Motor neuron (in vitro differentiated cells): ENCODE data around the gene TBL2. TPM values are rescaled to one million over a fixed set of nuclear protein-coding genes. Genes with fewer than 3 reads are reported as not detected.
A peak's percentile ranks its signal among the peaks of the same experiment; 100 is the strongest.
"Not testable (repeated sequence)": the region's sequence is repeated elsewhere in the genome, so short reads cannot be mapped to it uniquely, and the experiment has no call there.

Experiments used
- ATAC-seq, 8 experiments: fragments of 200-7000 bp; cut with Tn5 transposase; replicated peaks in 6 of 8; 2 replicates each; pipeline ENCODE4 v1.8.0; 2021; ENCODE audit warnings: mild to moderate bottlenecking in 8 of 8, moderate library complexity in 8 of 8
- H3K27ac ChIP-seq, 2 donors: fragments of 250-450 bp; sonication (Bioruptor Pico); 2 replicates each; pipeline ENCODE4 v1.9.0; 2021; ENCODE audit warnings: antibody characterized with exemption in 2 of 2, mild to moderate bottlenecking in 2 of 2, moderate library complexity in 1 of 2
- H3K4me1 ChIP-seq, 2 donors: fragments of 250-450 bp; sonication (Bioruptor Pico); replicated peaks in 1 of 2; 2 replicates each; pipeline ENCODE4 v1.6.1; 2021; ENCODE audit warnings: antibody characterized with exemption in 2 of 2, mild to moderate bottlenecking in 2 of 2, moderate library complexity in 1 of 2
- H3K4me3 ChIP-seq, 5 donors: fragments of 250-450 bp; sonication (Bioruptor Pico); 2 replicates each; pipeline ENCODE4 v1.9.0; 2021; ENCODE audit warnings: antibody characterized with exemption in 5 of 5, mild to moderate bottlenecking in 5 of 5, moderate library complexity in 4 of 5
- WGBS, 10 experiments: fragments of 450-650 bp; shearing (Covaris generic); methylation state at CpG; one replicate each; pipeline ENCODE4 v1.0.0; 2022; 5-methylcytosine and 5-hydroxymethylcytosine counted together
- in situ Hi-C, 9 experiments: fragments of 400-800 bp; cut with MboI; loops; one replicate each; pipeline ENCODE4 v1.15.0; 2021; ENCODE audit warnings: low sequenced_read_pairs in 9 of 9, low pct_unique_long_range_greater_than_20kb in 2 of 9; ENCODE audit not compliant: unreplicated experiment in 9 of 9
- total RNA-seq, 8 experiments: library from RNA; unstranded; fragments of 300-600 nt; gene quantifications; 2 replicates each; pipeline versions ENCODE4 v1.2.3 to v1.2.4, GENCODE V29; 2022

The TBL2 gene
- 10 to 100 TPM; 34.7 to 52.4 (median 38.1) TPM for total RNA-seq

DNA sequence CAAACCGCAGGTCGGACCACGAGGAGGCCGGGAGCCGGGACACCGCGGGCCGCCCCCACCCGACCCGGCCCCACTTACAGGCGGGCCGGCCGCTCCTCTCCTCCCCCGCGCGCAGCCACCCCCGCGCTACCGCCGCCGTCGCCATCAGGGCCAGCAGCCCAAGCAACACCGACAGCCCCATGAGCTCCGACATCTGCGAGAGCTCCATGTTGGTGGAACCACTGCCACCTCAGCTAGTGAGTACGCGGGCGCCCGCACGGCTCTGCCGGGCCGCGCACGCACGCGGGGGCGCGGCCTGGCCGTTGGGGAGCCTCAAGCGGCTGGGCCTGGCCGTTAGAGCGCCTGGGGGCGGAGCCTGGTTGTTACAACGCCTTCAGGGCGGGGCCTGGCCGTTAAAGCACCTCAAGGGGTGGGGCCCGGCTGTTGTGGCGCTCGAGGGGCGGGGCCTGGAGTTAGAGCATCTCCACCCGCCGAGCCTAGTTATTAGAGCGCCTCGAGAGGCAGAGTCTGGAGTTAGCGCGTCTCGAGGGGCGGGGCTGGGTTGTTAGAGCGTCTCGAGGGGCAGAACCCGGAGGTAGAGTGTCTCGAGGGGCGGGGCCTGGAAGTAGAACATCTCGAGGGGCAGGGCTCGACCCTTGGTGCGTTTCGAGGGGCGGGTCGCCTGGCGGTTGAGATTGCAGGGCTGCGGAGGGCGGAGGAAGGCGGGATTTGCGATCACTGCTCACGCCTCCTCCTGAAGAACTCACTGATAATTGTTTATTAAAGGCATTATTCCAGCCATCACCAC, at the start of gene TBL2:
Gene TBL2 (minus strand): TSS at position 238 of the 787 bp plus-strand sequence. CDS start 30 bp downstream, at position 208.
- in situ Hi-C loops = no loop called here
- peaks cover 12 to 16% of the 10 kb centered on the region in 2 donors for H3K4me1 ChIP-seq
- H3K4me3 ChIP-seq = peak within 1 kb of the TSS; percentile 65 to 99 (median 89)
- peak; percentile 84 to 92 (median 88) for ATAC-seq
- WGBS, 10 experiments = 0% methylated on average over 5 to 6 of the region's 75 CpGs; no CpG with 5 or more reads in 8 of the 10 experiments
- H3K27ac ChIP-seq = peak within 1 kb of the TSS; percentile 84 to 97

GRCh38 chr7:73626814-73627213, 48.4 kb upstream of the TBL2 start:
- Histone ChIP-seq H3K4me1 (peaks cover 0 to 10% of the 10 kb centered on the region in 2 donors), H3K27ac (no peak overlapping the region), H3K4me3 (no peak overlapping the region)
- in situ Hi-C loops = loop anchor here in 1 of 9 experiments (25.0 kb wide), 1 partner anchor 90 kb away; no protein-coding TSS in a partner anchor
- WGBS, 10 experiments = 0 to 29% (median 16%) methylated on average over 1 to 3 of the region's 3 CpGs; no CpG with 5 or more reads in 6 of the 10 experiments
- peak in 1 of 8 experiments; percentile 9 for ATAC-seq

DNA sequence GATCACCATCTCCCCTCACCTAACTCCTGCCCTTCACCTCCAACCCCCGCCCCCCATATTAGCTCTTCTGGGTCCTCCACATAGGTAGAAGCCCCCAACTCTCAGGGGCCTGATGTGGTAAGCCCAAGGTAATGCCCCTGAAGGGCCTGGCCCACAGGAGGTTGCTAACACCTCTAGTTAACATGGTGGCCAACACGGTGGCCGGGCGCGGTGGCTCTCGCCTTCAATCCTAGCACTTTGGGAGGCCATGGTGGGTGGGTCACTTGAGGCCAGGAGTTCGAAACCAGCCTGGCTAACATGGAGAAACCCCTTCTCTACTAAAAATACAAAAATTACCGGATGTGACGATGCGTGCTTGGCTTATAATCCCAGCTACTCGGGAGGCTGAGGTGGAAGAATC, 46.9 kb upstream of the TBL2 start:
- 50 to 100% (median 100%) methylated on average over 1 to 7 of the region's 11 CpGs; no CpG with 5 or more reads in 5 of the 10 experiments for WGBS, 10 experiments
- H3K27ac ChIP-seq = no peak overlapping the region
- in situ Hi-C loops = loop anchor here in 1 of 9 experiments (25.0 kb wide), 1 partner anchor 88 kb away; no protein-coding TSS in a partner anchor
- H3K4me1 ChIP-seq = peaks cover 0 to 10% of the 10 kb centered on the region in 2 donors
- H3K4me3 ChIP-seq = no peak overlapping the region
- no peak for ATAC-seq

GRCh38 chr7:73624669-73625001, 46.3 kb upstream of the TBL2 start:
- WGBS, 10 experiments = 20 to 66% (median 60%) methylated on average over 1 to 6 of the region's 9 CpGs; no CpG with 5 or more reads in 5 of the 10 experiments
- peak overlapping the region; percentile 42 to 84 (median 62) for H3K4me3 ChIP-seq
- ATAC-seq = no peak
- peaks cover 0 to 10% of the 10 kb centered on the region in 2 donors for H3K4me1 ChIP-seq
- in situ Hi-C loops = loop anchor here in 3 of 9 experiments (25.0 kb wide), 2 partner anchors 87 to 238 kb away; partner anchors contain the start of gene TMEM270 (in 2 of the 3)
- no peak overlapping the region for H3K27ac ChIP-seq

DNA sequence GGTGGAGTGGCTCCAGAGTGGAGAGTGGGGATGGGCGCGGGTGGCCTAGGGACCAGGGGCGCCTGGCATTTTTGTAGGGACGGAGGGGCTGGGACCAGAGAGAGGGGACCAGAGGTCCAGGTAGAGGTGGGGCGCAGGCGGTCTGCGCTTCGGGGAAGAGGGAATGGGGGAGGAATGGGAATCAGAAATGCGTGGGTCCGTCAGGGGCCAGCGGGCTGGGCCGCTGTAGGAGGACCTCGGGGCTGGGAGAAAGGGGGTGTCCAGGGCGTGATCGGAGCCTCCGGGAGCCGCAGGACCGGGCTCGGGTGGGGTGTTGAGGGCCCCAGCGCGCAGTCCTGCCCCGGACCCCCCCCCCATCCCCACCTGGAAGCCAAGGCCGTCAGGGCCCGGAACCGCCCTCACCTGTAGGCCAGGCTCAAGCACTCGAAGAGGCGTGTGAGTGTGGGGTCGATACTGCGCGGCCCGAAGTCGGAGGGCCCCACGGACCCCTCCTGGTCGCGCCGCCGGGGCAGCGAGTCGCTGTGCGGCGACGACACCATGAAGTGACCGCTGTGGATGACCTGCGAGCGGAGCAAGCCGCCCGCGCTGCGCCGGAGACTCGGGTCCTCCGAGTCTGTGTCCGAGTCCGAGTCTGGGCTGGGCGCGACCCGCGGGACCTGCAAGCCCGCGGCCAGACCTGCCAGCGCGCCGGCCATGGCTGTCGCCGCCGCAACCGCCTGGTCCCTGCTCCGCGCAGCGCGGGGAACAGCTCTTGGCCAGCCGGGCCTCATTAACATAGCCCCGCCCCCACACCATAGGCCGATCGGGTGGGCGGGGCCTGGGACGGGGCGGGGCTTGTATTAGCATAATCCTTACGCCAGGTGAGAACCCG, 45.7 kb upstream of the TBL2 start, which contains the start of gene MLXIPL:
Gene MLXIPL (minus strand): TSS at position 725 of the 871 bp plus-strand sequence. CDS start 30 bp downstream, at position 695.
- in situ Hi-C loops = loop anchor here in 2 of 9 experiments (25.0 kb wide), 1 partner anchor 238 kb away; the partner anchor contains the start of gene TMEM270 (in 2 of the 2)
- H3K27ac ChIP-seq = no peak within 1 kb of the TSS
- 20% methylated on average over 2 of the region's 80 CpGs; no CpG with 5 or more reads in 9 of the 10 experiments for WGBS, 10 experiments
- peaks cover 0 to 10% of the 10 kb centered on the region in 2 donors for H3K4me1 ChIP-seq
- peak within 1 kb of the TSS; percentile 42 to 84 (median 62) for H3K4me3 ChIP-seq
- ATAC-seq = peak; percentile 68 to 97 (median 95)

- peak overlapping the region in 4 of 5 donors; percentile 42 to 84 (median 72) for H3K4me3 ChIP-seq
- peaks cover 0 to 10% of the 10 kb centered on the region in 2 donors for H3K4me1 ChIP-seq
- peak in 5 of 8 experiments; percentile 3 to 24 (median 13) for ATAC-seq
- no peak overlapping the region for H3K27ac ChIP-seq
- WGBS, 10 experiments = 18% methylated on average over 16 of the region's 58 CpGs; no CpG with 5 or more reads in 9 of the 10 experiments
- in situ Hi-C loops = loop anchor here in 2 of 9 experiments (25.0 kb wide), 1 partner anchor 239 kb away; the partner anchor contains the start of gene TMEM270 (in 2 of the 2)
These were observed 44.8 kb upstream of the TBL2 start for GRCh38 chr7:73622909-73623797.

GRCh38 chr7:73622527-73622908, 44.1 kb upstream of the TBL2 start:
- no peak for ATAC-seq
- Histone ChIP-seq H3K4me1 (peaks cover 0 to 10% of the 10 kb centered on the region in 2 donors), H3K27ac (no peak overlapping the region), H3K4me3 (peak overlapping the region in 2 of 5 donors; percentile 42 to 81)
- in situ Hi-C loops = loop anchor here in 2 of 9 experiments (25.0 kb wide), 1 partner anchor 240 kb away; the partner anchor contains the start of gene TMEM270 (in 2 of the 2)
- 0 to 71% (median 0%) methylated on average over 1 to 2 of the region's 2 CpGs; no CpG with 5 or more reads in 7 of the 10 experiments for WGBS, 10 experiments

GRCh38 chr7:73621168-73622063, 43.0 kb upstream of the TBL2 start:
- no peak overlapping the region for H3K4me3 ChIP-seq
- peaks cover 0 to 10% of the 10 kb centered on the region in 2 donors for H3K4me1 ChIP-seq
- WGBS, 10 experiments = 0 to 100% (median 78%) methylated on average over 1 to 3 of the region's 7 CpGs; no CpG with 5 or more reads in 7 of the 10 experiments
- no peak for ATAC-seq
- in situ Hi-C loops = loop anchor here in 2 of 9 experiments (25.0 kb wide), 1 partner anchor 241 kb away; the partner anchor contains the start of gene TMEM270 (in 2 of the 2)
- H3K27ac ChIP-seq = no peak overlapping the region

- WGBS, 10 experiments = 60 to 100% (median 82%) methylated on average over 1 to 4 of the region's 11 CpGs; no CpG with 5 or more reads in 5 of the 10 experiments
- not testable (repeated sequence) for ATAC-seq, H3K4me1 ChIP-seq, H3K27ac ChIP-seq, H3K4me3 ChIP-seq
- in situ Hi-C loops = loop anchor here in 2 of 9 experiments (25.0 kb wide), 1 partner anchor 243 kb away; the partner anchor contains the start of gene TMEM270 (in 2 of the 2)
These were observed 41.0 kb upstream of the TBL2 start for GRCh38 chr7:73619394-73619793.

GRCh38 chr7:73618538-73618937, 40.2 kb upstream of the TBL2 start:
- Histone ChIP-seq H3K27ac (no peak overlapping the region), H3K4me1 (peaks cover 0 to 7% of the 10 kb centered on the region in 2 donors), H3K4me3 (no peak overlapping the region)
- ATAC-seq = no peak
- in situ Hi-C loops = loop anchor here in 2 of 9 experiments (25.0 kb wide), 1 partner anchor 244 kb away; the partner anchor contains the start of gene TMEM270 (in 2 of the 2)
- 50 to 83% (median 67%) methylated on average over 1 to 3 of the region's 4 CpGs; no CpG with 5 or more reads in 7 of the 10 experiments for WGBS, 10 experiments
